NCI-H2171 (cell line): ENCODE measurements around the gene CDCA7.
"Not testable (repeated sequence)": the region's sequence is repeated elsewhere in the genome, so short reads cannot be mapped to it uniquely, and the experiment has no call there.

ENCODE experiments used
- DNase-seq: peaks from one replicate; lab custom pipeline; 2025; lab: John Stamatoyannopoulos, UW

CDCA7 gene

GRCh38 chr2:173359231-173359630 is 4.6 kb downstream of the CDCA7 start:
- no peak for DNase-seq

GRCh38 chr2:173370198-173370597 is 15.5 kb downstream of the CDCA7 start:
- no peak for DNase-seq

- no peak for DNase-seq
Observed at GRCh38 chr2:173371023-173371422, 16.4 kb downstream of the CDCA7 start.

- DNase-seq, result no peak
Observed at GRCh38 chr2:173373290-173373689, 18.6 kb downstream of the CDCA7 start.

- no peak for DNase-seq
Observed at GRCh38 chr2:173374634-173375033, 20.0 kb downstream of the CDCA7 start.

GRCh38 chr2:173385534-173385933 is 30.9 kb downstream of the CDCA7 start:
- DNase-seq, result not testable (repeated sequence)

- no peak for DNase-seq
Observed at GRCh38 chr2:173386021-173386737, 31.5 kb downstream of the CDCA7 start.

- no peak for DNase-seq
Observed at GRCh38 chr2:173386738-173387065, 32.0 kb downstream of the CDCA7 start.

- no peak for DNase-seq
Observed at GRCh38 chr2:173387079-173387478, 32.4 kb downstream of the CDCA7 start.

- no peak for DNase-seq
Observed at GRCh38 chr2:173387660-173388059, 33.0 kb downstream of the CDCA7 start.

- DNase-seq, result no peak
Observed at GRCh38 chr2:173388795-173389194, 34.1 kb downstream of the CDCA7 start.

GRCh38 chr2:173390036-173390435 is 35.4 kb downstream of the CDCA7 start:
- no peak for DNase-seq

- DNase-seq, result no peak
Observed at GRCh38 chr2:173392731-173393130, 38.1 kb downstream of the CDCA7 start.

- DNase-seq, result no peak
Observed at GRCh38 chr2:173393186-173393585, 38.5 kb downstream of the CDCA7 start.

- DNase-seq, result no peak
Observed at GRCh38 chr2:173393636-173394035, 39.0 kb downstream of the CDCA7 start.

- no peak for DNase-seq
Observed at GRCh38 chr2:173394091-173394974, 39.7 kb downstream of the CDCA7 start.

GRCh38 chr2:173395567-173396351 is 41.1 kb downstream of the CDCA7 start:
- DNase-seq, result no peak

GRCh38 chr2:173397539-173397938 is 42.9 kb downstream of the CDCA7 start:
- no peak for DNase-seq

GRCh38 chr2:173399229-173399628 is 44.6 kb downstream of the CDCA7 start:
- DNase-seq, result no peak

- DNase-seq, result no peak
Observed at GRCh38 chr2:173400760-173401159, 46.1 kb downstream of the CDCA7 start.

- peak; percentile 92 for DNase-seq
Observed at GRCh38 chr2:173401716-173402326, 47.1 kb downstream of the CDCA7 start.

GRCh38 chr2:173402405-173402974 is 47.8 kb downstream of the CDCA7 start:
- DNase-seq, result peak; percentile 88
